Brain pericyte (primary cell): ENCODE results near the gene SPECC1L.

Experiments used
- DNase-seq: peaks from one replicate; pipeline ENCODE4 v3.0.0-alpha.2; 2012; ENCODE audit warnings: low read depth, low spot score

The SPECC1L gene

GRCh38 chr22:24428751-24429410, 158.2 kb downstream of the SPECC1L start:
- DNase-seq: no peak

DNA sequence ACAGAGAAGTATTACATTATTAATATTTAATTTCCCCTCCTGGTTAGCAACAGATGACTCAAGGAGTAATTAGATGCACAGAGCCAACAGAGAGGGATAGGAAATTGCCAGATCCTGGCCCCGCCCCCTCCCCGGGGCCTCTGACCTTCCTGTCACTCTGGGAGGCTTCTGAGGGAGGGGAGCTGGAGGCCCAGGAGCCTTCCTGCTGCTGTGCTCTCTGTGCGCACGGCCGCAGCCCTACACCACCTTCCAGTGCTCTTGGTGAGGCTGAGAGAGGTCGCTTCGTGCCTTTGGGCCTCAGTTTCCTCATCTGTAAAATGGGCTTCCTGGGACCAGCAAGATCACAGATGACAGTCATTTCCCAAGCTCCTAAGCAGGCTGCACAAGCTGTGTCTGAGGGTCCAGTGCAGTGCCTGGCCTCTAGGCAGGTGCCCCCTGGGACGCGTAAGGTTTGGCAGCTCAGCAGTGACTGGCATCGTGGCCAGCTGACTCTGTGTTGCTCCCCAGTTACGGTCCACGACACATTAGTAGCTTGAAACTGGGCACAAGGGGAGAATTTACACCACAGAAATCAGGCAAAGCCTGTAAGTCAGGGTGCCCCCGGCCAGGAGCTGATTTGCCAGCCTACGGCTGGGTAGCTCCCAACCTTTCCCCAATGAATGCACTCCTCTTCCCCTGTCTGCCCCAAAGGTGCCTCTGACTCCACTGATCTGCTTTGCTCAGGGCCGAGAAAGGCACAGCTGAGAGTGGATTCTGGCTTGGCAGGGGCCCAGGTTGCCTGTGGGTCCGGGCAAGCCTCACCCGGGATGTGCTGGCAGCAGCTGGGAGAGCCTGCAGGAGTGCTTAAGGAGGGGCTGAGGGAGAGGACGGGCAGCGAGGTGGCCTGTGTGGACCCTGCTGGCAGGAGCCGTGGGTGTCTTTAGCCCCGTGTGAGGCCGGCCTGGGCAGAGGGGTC, 159.1 kb downstream of the SPECC1L start:
- no peak for DNase-seq

- no peak for DNase-seq
These were observed 160.0 kb downstream of the SPECC1L start for GRCh38 chr22:24430431-24431308.

DNA sequence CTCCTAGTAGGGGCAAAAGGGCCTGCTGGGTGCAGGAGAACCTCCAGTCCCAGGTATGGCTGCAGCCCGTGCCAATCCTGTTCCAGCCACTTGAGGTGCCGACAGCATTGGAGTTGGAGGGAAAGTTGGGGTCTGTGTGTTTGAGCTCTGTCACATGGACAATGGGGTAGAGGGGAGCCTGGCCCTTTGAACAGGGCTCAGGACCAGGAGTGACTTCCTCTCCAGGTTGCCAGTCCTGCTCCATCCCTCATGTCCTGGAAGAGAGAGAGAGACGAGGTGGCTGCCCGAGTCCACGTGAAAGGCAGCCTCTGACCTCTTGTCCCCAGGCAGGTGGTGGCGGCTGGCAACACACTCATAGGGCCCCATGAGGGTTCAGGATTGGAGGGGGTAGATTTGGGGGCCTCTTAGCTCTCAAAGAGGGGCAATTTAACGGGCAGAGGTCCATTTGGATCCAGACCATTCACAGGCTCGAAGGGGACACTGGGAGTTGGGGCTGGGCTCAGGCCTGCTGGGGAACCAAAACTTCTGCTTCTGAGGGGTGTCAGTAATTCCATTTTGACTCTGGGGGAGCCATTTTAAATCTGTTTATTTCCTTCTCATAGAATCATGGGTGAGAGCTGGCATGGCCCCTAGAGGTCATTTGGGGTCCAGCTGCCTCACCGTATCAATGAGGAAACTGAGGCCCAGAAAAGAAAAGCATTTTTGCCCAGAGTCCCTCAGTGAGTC, 160.8 kb downstream of the SPECC1L start:
- no peak for DNase-seq

GRCh38 chr22:24432059-24432853, 161.6 kb downstream of the SPECC1L start:
- DNase-seq: no peak

DNA sequence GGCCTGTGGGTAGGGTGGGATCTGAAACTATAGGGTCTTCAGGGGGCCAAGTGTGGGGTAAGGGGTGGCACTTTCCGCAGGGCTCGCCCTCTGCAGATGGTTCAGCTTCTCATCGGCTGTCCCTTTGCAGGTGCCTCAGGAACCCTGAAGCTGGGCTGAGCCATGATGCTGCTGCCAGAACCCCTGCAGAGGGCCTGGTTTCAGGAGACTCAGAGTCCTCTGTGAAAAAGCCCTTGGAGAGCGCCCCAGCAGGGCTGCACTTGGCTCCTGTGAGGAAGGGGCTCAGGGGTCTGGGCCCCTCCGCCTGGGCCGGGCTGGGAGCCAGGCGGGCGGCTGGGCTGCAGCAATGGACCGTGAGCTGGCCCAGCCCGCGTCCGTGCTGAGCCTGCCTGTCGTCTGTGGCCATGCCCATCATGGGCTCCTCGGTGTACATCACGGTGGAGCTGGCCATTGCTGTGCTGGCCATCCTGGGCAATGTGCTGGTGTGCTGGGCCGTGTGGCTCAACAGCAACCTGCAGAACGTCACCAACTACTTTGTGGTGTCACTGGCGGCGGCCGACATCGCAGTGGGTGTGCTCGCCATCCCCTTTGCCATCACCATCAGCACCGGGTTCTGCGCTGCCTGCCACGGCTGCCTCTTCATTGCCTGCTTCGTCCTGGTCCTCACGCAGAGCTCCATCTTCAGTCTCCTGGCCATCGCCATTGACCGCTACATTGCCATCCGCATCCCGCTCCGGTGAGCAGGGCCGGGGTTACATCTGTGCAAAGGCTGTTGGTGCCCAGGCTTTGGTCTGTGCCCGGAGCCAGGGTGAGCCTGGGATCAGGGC, 162.6 kb downstream of the SPECC1L start:
- no peak for DNase-seq

DNA sequence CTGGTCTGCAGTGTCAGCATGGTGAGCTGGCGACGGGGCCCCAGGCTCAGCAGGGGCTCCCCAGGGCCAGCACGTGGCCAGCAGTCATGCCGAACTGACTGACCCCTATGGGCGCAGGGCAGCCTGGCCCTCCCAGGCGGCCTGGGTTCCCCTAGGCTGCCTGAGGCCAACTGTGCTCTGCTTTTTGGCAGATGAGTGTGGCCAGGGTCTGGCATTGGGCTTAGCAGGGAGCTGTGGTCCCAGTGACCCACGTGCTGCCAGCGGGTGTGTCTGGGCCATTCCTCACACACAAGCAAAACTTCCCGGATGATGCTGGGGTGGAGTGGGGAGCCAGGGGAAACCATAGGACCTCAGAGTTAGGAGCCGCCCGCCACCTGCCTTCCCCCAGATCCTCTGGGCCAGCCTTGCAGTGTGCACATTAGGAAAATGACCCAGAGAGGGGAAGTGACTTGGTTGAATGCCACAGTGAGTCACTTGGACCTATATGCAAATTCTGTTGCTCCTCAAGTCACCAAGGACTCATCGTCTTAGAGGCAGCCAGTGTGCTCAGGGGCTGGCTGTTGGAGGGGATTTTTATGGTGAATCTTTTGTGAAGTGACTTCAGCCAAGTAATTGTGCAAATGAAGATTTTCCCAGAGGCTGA, 163.3 kb downstream of the SPECC1L start:
- no peak for DNase-seq

DNA sequence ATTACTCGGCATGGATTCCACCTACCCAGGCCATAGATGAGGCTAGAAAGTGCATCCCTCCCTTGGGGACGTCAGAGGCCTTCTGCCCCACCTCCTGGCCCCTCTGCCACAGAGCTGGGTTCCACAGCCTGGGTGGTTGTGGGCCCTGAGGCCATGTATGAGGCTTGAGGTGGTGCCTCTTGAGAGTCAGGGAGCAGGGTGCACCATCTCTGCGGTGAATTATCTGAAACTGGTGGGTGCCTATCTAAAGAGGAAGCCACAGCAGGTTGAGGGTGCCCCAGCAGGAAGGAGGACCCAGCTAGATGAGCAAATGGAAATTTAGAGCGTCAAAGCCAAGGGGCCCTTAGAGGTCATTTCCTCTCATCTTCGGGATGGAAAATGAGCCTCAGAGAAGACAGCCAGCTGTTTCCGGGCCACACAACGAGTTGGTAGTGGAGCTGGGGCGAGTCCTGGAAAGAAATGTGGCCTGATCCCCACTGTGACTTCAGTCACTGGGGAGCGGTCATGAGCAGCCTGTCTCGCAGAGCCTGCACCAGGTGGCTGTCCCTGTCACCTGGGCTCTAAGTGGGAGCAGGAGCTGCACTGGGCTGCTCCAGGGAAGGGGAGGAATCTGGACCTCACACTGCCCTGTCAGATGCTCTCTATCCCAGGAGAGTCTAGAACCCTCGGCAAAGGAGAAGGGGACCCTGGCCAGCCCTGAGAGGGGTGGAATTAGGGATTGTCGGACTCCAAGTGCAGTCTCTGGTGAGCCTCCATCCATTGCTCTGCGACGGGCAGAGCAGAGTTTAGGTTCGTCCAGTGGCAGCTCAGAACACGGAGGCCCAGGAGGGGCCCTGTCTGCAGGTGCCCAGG, 164.1 kb downstream of the SPECC1L start:
- DNase-seq: no peak

GRCh38 chr22:24435323-24435645, 164.7 kb downstream of the SPECC1L start:
- DNase-seq: no peak

GRCh38 chr22:24435861-24436371, 165.3 kb downstream of the SPECC1L start:
- no peak for DNase-seq

DNA sequence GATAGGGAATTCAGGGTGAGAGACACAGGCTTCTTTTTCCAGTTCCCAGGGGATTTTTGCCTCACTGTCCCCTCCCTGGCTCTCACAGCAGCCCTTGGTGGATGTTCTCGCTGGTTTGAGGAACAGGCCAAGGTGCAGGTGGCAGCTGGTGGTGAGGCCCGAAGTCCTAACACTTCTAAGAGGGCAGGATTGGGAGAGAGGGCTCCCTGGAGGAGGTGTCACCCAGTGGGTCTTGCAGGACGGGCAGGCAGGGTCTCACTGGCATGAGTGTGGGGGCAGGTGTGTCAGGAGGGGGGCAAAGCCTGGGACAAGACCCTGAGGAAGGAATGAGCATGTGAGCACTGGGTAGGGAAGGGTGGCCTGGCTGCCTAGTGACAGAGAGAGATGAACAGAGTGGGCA, 165.9 kb downstream of the SPECC1L start:
- no peak for DNase-seq

DNA sequence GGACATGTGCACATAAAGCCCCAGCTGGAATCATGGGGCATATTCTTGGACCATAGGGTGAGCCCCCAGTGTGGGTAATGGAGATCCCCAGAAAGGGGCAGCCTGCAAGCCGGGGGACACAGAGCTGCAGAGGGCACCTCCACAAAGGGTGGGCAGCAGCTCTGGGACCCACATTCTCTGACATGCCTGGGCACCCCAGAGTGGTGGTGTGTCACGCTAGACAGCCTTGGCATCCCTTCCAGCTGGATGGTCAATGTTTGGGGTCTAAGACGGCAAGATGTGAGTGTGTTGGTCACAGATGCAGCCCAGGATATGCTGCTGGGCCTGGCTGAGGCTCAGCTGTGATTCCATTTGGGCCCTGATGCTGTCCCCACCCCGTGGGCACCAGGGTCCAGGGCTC, 166.5 kb downstream of the SPECC1L start:
- DNase-seq: no peak

GRCh38 chr22:24437741-24438328, 167.2 kb downstream of the SPECC1L start:
- DNase-seq: no peak

DNA sequence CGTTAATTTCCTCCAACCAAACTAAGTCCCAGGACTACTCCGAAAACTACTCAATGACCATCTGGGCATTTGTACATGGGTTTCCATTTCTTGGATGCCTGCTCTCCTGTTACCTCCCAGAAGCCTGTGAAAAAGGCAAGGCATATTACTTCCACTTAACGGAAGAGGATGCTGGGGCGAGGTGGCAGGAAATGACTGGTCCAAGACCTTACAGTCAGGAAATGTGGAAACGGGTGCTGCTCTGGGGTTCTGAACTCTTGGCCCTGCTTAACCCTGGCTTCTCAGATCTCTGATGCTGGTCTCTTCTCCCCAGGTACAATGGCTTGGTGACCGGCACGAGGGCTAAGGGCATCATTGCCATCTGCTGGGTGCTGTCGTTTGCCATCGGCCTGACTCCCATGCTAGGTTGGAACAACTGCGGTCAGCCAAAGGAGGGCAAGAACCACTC, 169.7 kb downstream of the SPECC1L start:
- DNase-seq: no peak

GRCh38 chr22:24440718-24441405, 170.2 kb downstream of the SPECC1L start:
- no peak for DNase-seq

DNA sequence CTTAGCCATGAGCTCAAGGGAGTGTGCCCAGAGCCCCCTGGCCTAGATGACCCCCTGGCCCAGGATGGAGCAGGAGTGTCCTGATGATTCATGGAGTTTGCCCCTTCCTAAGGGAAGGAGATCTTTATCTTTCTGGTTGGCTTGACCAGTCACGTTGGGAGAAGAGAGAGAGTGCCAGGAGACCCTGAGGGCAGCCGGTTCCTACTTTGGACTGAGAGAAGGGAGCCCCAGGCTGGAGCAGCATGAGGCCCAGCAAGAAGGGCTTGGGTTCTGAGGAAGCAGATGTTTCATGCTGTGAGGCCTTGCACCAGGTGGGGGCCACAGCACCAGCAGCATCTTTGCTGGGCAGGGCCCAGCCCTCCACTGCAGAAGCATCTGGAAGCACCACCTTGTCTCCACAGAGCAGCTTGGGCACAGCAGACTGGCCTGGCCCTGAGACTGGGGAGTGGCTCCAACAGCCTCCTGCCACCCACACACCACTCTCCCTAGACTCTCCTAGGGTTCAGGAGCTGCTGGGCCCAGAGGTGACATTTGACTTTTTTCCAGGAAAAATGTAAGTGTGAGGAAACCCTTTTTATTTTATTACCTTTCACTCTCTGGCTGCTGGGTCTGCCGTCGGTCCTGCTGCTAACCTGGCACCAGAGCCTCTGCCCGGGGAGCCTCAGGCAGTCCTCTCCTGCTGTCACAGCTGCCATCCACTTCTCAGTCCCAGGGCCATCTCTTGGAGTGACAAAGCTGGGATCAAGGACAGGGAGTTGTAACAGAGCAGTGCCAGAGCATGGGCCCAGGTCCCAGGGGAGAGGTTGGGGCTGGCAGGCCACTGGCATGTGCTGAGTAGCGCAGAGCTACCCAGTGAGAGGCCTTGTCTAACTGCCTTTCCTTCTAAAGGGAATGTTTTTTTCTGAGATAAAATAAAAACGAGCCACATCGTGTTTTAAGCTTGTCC, 171.0 kb downstream of the SPECC1L start:
- no peak for DNase-seq
